Right lobe of liver (tissue), 4 donors: ENCODE data around the gene GNAQ.

ENCODE experiments used
- CTCF ChIP-seq, 4 donors: fragments of 200-600 bp in 3 of 4; fragments of 450-650 bp in 1 of 4; IDR thresholded peaks; one replicate each; pipeline versions ENCODE4 v1.5.1 to v1.8.0; 2016 to 2022; ENCODE audit warnings: antibody characterized with exemption in 4 of 4, mild to moderate bottlenecking in 2 of 4
- POLR2A ChIP-seq: fragments of 450-650 bp; IDR thresholded peaks from one replicate; pipeline ENCODE4 v1.6.1; 2017; ENCODE audit warnings: antibody characterized with exemption, mild to moderate bottlenecking
- donor health status: DM: no; HTN: no; CAD: no.
- donor health status: DM: no; HTN: no; CAD: no.
- donor health status: DM: no; HTN: yes; CAD: no.

- TF ChIP-seq CTCF (IDR thresholded peaks at IDR 0.05) (no peak), POLR2A (no peak)
Observed at GRCh38 chr9:77966718-77967117, 64.9 kb downstream of the GNAQ start.
